Superior temporal gyrus (tissue), 1 donor: ENCODE results near the gene TNRC6C.
"Not testable (repeated sequence)": the region's sequence is repeated elsewhere in the genome, so short reads cannot be mapped to it uniquely, and the experiment has no call there.

Experiments
- DNase-seq: peaks from one replicate; pipeline ENCODE4 v3.0.0-alpha.2; 2016; ENCODE audit errors: extremely low spot score

Gene TNRC6C

GRCh38 chr17:77929871-77930436, 28.5 kb upstream of the TNRC6C start:
- DNase-seq, result no peak

GRCh38 chr17:77930780-77931768, 27.4 kb upstream of the TNRC6C start:
- DNase-seq, result no peak

- DNase-seq, result no peak
These were observed 24.6 kb upstream of the TNRC6C start for GRCh38 chr17:77933777-77934398.

- no peak for DNase-seq
These were observed 23.4 kb upstream of the TNRC6C start for GRCh38 chr17:77935121-77935571.

GRCh38 chr17:77935744-77936143, 22.8 kb upstream of the TNRC6C start:
- DNase-seq, result not testable (repeated sequence)

- DNase-seq, result no peak
These were observed 21.6 kb upstream of the TNRC6C start for GRCh38 chr17:77936881-77937280.

- no peak for DNase-seq
These were observed 17.5 kb upstream of the TNRC6C start for GRCh38 chr17:77941004-77941403.

- DNase-seq, result peak; percentile 98
These were observed 16.2 kb upstream of the TNRC6C start for GRCh38 chr17:77942112-77942988.

- no peak for DNase-seq
These were observed 14.5 kb upstream of the TNRC6C start for GRCh38 chr17:77943971-77944370.

DNA sequence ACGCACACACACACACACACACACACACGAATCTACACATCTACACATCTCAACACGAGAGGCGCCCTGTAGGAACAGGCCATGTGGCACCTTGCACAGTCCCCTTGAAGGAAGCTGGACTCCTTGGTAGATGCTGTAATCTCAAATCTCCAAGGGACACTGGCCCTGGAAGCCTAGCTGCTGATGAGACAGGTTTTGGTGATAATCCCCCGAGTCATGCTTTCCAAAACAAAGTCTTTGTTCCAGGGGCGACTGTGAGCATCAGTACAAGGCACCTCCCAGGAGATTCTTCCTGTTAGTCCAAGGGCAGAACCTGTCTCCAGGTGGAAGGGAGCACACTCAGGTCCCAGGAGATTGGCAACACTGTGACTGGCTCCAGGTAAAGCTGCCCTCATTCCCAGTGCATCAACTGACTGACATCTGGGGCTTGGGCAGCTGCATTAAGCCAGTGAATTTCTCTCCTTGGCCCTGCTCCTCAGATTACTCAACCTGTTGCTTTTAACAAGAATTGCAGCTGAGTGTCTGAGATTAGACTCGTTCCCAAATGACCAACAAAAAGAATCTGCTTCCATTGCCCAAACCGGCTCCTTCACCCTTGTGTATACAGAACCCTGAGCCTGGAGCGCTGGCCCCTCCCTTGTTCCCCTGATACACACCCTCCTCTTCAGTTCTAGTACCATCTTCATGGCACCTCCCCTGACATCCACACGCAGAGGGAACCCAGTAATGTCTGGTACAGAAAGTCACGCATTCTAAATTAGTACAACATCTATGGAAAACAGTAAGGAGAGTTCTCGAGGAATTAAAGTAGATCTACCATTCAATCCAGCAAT, 13.9 kb upstream of the TNRC6C start:
- DNase-seq, result no peak

GRCh38 chr17:77946900-77947645, 11.4 kb upstream of the TNRC6C start:
- peak; percentile 46 for DNase-seq

GRCh38 chr17:77948690-77949114, 9.8 kb upstream of the TNRC6C start:
- DNase-seq, result peak; percentile 86

DNA sequence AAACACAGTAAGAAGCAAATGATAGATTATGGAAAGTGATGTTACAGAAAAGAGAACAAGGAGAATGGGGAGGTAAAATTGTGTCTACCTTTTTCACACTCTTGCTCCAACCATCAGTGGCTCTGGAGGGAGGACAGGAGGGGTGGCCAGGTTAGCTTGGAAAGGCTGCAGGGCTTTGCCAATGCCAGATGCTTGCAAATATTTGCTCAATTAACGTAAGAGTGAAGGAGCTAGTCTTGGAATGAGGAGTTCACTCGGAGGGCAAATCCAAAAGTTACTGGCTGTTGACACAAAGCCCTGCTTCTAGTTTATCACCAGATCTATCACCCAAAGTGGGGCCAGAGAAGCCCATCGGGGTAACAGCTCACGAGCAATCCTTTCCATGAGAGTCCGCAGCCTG, 7.4 kb upstream of the TNRC6C start:
- DNase-seq, result no peak

- DNase-seq, result no peak
These were observed 6.1 kb upstream of the TNRC6C start for GRCh38 chr17:77952368-77952767.

GRCh38 chr17:77957235-77957856, 1.2 kb upstream of the TNRC6C start:
- DNase-seq, result peak; percentile 70

- DNase-seq, result no peak
These were observed 218 bp downstream of the TNRC6C start for GRCh38 chr17:77958716-77959125.

GRCh38 chr17:77959126-77959925, 823 bp downstream of the TNRC6C start:
- no peak for DNase-seq

- peak; percentile 64 for DNase-seq
These were observed 1.5 kb downstream of the TNRC6C start for GRCh38 chr17:77959926-77960521.
